Stimulated activated naive CD4-positive, alpha-beta T cell treated with Interleukin-2 at 50 U/mL for 16 hours (primary cell): Measurements from ENCODE around the gene PTPRM.

Experiments used
- DNase-seq: peaks from one replicate; lab custom pipeline; 2025; lab: John Stamatoyannopoulos, UW

Gene PTPRM

DNA sequence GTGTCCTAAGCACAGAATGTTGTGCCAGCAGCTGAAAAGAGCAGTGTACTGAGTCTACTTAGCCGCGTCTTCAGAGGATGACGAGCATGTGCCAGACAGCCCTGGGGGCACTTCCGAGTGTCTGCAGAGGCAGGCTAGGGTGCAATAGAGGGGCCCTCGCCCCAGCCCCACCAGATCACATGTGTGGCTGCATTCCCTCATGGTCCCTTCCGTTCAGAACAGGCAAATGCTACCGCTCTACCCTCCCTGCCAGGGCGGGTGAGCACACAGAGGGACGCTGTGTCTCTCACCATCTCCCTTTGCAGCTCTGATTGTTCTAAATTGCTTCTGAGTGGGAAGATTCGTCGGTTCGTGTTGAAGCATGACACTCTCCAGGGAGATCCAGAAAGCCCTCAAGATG is 829.9 kb downstream of the PTPRM start:
- DNase-seq = no peak

DNA sequence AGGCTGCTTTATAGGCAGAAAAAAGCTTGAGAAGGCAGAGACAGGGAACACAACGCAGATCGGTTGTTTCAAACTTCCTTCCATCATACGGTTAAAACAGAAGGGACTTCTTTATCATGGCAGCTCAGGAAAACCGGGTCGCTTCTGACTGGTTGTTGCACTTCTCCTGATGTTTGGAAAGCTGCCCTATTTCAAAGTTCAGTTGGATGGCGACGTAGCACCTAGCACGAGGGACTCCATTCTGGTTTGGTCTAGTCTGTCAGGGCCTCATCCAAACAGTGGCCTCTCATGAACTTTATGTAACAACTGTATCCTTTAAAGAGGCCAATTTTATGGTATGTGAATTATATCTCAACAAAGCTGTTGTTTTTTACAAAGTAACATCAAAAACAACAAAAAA is 832.0 kb downstream of the PTPRM start:
- no peak for DNase-seq

DNA sequence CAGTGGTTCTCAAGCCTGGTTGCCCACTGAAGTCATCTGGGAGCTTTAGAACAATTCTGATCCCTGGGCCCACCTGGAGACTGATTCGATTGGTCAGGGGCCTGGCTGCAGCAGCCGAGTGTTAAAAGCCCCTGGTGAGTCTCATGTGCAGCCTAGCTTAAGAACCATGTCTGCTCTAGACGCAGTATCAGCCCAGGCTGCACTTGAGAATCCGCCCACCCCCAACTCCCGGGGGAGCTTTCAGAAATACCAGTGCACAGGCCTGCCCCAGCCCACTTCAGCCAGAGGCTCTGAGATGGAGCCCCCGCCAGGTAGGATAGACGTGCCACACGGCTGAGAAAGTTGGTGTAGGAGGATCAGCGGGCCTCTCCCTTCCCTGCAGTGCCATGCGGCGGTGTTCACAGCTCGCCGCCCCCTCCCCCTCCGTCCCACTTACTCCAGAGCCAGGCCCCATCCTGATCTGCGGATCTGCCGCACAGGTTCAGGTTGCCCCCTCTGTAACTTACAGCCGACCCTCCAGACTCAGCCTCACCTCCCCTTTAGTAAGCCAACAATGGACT is 833.2 kb downstream of the PTPRM start:
- DNase-seq = no peak

DNA sequence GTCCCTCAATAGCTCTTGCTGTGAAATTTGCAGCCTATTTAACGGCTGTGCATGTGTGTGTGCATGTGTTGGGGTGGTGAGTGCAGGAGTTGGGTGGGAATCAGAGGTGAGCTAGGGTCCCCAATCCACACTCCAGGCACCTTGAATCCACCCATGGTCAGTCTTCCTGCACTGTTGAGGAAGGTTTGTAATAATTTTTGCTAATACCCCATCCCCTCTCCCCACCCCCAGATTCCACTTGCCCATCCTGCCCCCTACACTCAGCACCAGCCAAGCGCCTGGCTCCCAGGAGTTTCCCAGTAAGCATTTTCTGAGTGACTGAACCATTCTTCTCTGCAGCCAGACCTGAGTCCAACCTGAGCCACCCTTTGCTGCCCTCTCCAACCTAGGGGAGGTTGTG is 833.7 kb downstream of the PTPRM start:
- no peak for DNase-seq

DNA sequence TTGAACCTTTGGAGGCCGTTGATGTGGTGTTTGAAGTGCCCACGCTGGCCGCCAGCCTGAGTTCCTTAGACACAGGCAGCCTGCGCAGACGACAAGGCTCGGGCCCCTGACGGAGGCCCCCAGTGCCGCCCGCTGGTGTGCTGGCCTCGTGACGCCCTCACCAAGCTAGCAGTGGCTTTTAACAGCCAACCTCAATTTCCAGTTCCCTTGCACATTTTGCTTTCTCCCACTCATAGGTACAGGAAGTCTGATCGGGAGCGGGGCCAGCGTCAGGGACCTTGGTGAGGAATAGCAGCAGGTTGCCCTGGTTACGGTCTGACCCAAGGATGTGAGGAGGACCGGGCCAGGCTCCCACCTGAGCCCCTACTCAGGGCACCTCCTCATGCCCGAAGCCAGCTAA is 834.5 kb downstream of the PTPRM start:
- DNase-seq = no peak

DNA sequence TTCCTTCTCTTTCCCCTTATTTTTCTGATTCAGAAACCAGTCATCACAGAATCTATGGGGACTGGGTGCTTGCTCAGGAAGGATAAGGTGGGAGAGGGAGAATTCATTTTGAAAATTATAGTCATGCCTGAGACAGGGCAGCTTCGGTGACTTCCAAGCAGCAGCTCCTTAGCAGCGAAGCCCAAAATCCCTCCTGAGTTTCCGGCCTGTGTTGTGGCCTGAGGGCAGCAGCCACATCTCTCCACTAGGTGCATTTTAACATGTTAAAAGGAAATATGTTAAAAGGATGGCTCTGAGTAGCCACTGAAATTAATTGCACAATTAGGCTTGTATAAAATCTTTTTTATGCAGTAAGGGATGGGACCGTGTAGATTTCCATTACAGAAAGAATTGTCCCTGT is 835.1 kb downstream of the PTPRM start:
- DNase-seq = no peak

DNA sequence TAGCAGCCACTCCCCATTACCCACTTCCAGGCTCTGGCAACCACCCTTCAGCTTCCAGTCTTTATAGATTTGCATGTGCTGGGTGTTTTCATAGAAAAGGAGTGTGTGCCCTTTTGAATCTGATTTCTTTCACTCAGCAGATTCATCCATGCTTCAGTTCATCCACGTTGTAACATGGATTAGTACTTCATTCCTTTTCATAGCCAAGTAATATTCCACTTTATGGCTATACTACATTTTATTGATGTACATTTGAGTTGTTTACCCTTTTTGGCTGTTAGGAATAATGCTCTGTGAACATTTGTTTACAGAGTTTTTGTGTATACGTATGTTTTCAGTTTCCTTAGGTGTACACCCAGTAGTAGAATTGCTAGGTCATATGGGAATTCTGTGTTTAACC is 836.6 kb downstream of the PTPRM start:
- DNase-seq = no peak

DNA sequence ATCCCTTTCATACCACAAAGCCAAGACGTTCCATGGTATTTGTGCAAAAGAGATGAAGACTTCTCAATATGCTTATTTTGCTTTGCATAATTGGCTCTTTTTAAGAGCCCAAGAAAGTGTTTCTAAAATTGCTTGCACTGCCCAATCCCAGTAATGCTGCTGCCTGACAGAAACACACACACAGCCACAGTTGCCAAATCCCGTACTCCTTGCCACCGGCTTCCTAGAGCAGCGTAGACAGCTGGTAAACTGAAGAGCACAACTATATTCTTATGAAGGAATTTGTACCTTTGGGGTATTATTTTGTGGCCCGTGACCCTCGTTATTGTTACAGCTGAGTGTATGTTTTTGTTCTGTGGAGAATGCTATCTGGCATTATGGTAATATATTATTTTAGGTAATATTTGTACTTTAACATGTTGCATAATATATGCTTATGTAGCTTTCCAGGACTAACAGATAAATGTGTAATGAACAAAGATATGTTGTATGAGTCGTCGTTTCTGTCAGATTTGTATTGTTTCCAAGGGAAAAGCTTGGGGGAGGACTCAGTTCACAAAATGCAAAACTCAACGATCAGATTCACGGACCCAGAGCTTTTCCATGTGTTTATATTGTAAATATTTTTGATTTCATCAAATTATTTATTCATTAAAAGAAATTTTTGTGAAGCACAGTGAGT is 839.2 kb downstream of the PTPRM start:
- DNase-seq = no peak

DNA sequence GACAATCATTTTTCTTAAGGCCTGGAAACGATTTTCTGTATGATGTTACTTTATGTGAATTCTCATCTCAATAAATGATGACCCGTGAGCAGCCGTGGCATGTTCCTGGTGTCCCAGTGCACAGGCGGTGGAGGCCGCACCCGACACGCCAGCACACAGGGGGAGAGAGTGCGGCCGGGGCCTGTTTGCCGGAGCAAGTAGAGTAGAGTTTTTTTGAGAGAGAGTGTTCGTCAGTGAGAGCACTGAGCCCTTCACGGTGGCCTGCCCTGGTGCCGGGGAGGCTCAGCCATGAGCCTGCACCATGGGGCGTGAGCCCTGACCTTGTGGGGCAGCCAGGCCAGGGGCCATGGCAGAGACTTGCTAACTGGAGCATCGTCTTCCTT is 839.7 kb downstream of the PTPRM start:
- DNase-seq = no peak

DNA sequence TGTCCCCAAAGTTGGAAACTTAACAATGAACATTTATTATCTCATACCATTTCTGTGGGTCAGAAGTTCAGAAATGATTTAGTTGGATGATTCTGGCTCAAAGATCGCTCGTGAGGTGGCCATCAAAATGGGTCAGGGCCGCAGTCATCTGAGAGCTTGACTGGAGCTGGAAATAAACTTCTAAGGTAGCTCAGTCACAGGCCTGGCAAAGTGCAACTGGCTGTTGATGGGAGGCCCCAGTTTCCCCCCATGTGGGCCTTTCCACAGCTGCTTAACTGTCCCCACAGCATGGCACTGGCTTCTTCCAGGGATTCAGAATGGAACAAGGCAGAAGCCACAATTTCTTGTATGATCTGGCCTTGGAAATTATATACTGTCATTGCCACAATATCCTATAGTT is 842.0 kb downstream of the PTPRM start:
- no peak for DNase-seq

DNA sequence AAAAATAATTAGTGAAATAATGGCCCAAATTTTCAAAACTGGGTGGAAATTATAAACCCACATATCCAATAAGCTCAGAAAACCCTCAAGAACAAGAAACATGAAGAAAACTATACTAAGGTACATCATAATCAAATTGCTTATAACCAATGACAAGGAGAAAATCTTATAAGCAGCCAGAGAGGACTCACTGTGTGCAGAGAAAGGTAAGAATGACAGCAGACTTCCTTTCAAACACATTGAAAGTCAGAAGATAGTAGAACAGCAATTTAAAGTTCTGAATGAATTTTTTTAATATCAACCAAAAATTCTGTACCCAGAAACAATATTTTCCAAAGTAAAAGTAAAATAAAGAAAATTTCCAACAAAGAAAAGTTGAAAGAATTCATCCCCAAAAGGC is 844.4 kb downstream of the PTPRM start:
- DNase-seq = no peak

DNA sequence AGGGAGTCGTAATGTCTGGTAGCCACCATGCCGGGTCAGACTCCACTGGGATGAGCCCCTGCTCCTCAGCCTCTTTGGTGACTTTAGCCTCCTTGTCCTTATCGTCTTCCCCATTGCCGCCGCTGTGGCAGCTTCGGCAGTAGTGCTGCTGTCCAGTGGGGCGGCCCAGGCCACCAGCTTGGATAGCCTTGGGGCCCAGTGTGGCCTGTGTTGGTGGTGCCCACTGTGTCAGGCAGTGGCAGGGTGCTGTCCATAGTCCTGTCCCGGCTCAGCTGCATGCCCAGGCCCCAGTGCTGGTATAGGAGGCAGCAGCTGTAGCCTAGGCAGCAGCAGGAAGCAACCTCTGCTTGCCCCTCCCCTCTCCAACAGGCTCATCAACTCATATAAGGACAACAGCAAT is 845.0 kb downstream of the PTPRM start:
- DNase-seq = no peak

DNA sequence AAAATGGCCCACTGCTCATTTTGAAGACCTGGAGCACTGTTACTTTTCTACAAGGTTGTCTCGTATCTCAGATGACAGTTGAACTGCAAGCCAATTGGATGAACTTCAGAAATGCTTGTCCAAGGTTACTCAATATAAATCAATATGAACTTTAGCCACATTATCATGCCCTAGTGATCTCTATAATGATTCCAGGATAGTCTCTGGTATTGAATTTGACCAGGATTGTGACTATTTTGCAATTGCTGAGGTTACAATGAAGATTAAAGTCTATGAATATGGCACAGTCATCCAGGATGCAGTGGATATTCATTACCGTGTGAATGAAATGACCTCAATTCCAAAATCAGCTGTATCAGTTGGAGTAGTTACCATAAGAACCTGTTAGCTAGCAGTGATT is 846.1 kb downstream of the PTPRM start:
- no peak for DNase-seq

DNA sequence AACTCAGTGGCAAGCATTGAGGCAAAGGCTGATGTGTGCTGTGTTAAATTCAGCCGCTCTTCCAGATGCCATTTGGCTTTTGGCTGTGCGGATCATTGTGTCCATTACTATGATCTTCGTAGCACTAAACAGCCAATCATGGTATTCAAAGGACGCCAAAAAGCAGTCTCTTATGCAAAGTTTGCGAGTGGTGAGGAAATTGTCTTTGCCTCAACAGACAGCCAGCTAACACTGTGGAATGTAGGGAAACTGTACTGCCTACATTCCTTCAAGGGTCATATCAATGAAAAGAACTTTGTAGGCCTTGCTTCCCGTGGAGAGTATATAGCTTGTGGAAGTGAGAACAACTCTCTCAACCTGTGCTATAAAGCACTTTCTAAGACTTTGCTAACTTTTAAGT is 846.6 kb downstream of the PTPRM start:
- DNase-seq = no peak

DNA sequence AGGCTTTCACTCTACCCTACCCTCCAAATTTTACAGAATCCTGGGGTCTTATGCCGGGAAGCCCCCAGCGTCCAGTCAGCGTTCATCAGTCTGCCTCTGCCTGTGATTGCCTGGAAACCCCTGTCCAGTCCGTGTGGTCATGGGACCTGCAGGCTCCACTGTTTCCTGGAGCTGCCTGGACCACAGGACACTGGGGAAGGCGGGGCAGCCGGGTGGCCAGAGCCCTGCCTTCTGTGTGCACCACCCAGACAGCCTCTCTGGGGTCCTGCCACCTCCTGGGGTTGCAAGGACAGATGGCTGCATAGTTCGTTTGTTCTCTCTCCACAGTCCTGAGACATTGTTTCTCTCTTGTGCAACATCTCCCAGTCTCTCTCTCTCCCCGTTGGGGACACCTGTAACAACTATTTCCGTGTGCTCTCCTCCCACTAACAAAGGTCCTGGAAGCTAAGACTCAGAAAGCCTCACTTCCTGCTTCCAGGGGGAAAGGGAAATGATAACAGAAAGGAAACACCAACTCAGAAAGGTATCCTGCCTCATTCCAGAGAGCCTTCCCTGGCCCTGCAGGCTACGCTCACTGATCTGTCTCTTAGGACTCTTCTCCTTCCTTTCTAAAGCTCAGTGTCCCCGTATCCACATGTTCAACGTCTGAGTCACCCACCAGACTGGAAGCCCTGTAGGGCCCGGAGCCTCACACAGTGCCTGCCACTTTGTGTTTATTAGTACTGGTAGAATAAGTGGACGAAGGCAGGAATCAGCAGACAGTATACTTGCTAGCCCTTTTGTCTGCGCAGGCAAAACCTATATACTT is 849.3 kb downstream of the PTPRM start:
- DNase-seq = no peak

DNA sequence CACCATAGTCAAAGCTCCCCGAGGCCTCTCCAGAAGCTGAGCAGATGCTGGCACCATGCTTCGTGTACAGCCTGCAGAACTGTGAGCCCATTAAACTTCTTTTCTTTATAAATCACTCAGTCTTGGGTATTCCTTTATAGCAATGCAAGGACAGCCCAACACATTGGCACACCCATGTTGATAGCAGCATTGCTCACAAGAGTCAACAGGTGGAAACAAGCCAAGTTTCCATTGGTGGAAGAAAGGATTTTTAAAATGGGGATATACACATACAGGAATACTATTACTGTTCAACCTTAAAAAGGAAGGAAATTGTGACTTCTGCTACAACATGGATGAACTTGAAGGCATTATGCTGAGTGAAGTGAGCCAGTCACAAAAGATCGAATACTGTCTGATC is 855.3 kb downstream of the PTPRM start:
- no peak for DNase-seq

DNA sequence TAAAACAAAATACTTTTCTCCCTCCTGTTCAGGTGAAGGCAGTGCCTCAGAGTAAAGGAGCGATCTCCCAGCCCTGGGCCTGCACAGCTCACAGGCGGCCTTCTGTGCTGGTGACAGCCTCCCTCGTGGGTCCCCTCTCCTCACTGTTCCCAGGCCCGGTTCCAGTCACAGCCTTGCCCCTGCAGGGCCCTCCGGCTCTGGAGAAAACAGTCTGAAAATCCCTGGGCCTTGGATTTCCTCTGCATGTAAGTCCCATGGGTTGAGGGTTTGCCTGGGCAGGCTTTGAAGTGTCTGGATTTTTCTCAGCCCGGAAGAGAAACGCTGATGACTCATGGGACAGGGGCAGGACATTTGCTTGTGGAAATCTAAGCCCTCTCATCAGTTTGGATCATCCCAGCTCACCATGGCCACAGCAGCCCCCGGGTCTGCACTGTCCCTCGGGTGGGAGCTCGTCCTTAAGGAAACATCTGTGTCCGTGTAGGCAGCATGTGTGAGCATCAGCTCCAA is 856.0 kb downstream of the PTPRM start:
- no peak for DNase-seq

DNA sequence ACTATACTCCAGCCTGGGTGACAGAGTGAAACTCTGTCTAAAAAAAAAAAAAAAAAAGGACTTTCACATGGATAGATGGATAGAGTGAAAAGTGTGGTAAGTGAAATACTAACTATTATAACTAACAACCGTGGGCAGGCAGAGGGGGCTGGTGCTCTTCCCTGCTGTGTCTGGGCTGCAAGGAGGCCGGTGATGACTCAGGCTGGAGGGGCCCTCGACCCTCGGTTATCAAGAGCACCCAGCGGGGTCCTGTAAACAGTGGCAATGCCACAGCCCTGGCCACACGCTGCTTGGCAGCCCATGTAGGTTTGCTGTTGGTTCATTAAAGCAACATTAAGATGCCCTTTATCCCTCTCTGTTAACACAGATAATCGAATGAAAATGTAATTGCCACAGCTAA is 857.4 kb downstream of the PTPRM start:
- no peak for DNase-seq

DNA sequence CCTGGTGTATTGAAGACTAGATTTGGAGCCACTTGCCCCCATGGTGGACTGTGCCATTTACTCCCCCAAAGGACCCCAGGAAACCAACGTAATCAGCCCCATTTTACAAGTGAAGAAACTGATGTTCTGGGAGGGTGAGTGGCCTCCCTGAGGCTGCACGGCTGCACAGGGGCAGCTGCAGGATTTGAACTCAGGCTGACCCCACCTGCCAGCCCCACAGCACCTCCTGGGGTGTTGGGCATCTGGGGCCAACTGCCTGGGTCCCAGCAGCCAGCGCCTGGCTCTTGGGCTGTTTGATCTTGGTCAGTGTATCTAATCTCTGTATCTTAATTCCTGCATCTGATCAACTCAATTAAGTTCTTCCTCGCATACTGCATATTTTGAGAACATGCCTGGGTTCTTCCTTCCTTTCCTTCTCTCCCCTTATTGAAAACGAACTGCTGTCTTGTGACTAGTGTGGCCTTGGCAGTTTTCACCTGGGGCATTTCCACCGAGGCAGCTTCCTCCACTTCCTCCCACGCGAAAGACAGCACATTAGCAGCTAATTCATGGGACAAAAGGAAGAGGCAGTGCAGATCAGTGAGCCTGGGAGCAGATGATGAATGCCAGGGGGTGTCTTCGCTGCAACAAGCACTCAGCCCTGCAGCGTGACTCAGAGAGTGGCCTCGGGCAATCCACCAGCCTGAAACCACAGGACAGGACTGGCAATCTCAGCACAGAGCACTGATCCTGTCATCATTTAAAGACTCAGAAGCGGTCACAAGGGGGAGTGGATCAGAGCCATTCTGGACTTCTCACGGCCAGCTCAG is 858.0 kb downstream of the PTPRM start:
- DNase-seq = no peak

DNA sequence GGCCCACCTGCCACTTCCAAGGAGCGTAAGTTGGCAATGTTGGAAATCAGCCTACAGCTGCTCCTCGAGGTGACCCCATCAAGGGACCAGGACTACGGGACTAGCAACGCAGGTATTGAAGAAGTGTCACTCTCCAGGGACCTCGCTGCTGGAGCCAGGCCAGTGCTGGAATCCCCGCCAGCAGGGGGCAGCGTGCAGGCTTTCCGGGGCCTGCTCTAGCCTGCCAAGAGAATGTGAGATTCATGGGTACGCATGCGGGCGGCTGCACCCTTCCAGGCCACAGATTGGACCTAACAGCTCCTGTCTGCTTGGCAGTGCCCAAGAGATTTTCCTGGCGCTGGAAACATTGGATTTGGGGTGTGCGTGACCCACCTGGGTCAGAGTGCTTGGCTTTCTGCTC is 859.3 kb downstream of the PTPRM start:
- no peak for DNase-seq

DNA sequence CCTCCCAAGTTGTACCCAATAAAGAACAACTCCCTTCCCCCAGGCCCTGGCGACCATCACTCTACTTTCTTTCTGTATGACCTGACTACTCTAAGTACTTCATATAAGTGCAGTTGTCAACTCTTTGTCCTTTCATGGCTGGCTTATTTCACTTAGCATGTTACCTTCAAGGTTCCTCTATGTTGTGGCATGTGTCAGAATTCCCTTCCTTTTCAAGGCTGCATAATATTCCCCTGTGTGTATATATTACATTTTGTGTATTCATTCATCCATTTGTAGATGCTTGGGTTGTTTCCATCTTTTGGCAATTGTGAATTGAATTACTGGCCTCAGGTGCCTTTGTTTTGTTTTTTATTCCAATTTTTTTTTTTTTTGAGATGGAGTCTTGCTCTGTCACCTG is 860.2 kb downstream of the PTPRM start:
- DNase-seq = no peak

DNA sequence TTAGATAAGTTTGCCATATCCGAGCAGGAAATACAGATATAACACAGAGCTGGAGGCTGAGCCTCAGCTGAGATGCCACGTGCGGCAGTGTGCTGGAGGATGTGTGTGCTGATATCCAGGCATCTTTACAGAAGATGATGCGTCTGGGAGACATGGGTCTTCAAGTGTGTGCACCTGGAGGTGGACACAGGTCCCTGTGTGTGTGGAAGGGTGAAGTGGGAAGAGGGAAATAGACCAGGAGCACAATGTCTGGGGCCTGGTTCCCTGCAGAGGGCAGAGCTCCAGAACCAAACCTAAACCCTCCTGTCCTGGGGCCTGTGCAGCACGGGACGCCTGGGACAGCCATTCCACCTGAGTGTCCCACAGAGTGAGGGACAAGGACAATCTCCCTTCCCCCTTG is 861.8 kb downstream of the PTPRM start:
- DNase-seq = no peak

DNA sequence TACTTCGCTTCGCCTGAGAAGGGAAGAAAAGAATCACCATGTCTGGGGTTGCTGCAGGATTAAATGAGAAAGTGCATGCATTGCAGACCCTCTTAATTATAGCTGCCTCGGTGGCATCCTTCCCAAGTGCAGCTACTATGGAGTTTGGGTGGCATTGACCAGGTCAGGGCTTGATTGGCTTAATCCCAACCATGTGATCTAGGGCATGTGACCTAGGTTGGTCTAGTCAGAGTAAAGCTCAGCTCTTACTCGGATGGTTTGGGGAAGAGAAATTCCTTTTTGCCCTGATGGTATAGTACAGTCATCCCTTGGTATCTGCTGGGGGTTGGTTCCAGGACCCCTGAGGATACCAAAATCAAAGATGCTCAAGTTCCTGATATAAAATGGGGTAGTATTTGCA is 863.9 kb downstream of the PTPRM start:
- no peak for DNase-seq
